HepG2 (cell line): Measurements from ENCODE around the gene SPAG7. TPM values are rescaled to one million over a fixed set of nuclear protein-coding genes. Genes with fewer than 3 reads are reported as not detected.
A peak's percentile ranks its signal among the peaks of the same experiment; 100 is the strongest.

Experiments used
- CEBPG ChIP-seq: IDR thresholded peaks from 2 replicates; pipeline ENCODE4 v1.6.1; 2016
- DBP ChIP-seq: sonication (generic); formaldehyde crosslinking; IDR thresholded peaks from 2 replicates; pipeline ENCODE4 v1.4.0; 2020; ENCODE audit warnings: missing genetic modification reagents; ENCODE audit errors: not compliant biosample characterization
- MYNN ChIP-seq: sonication (generic); formaldehyde crosslinking; IDR thresholded peaks from 2 replicates; pipeline ENCODE4 v1.4.0; 2020; ENCODE audit warnings: mild to moderate bottlenecking, low read depth, missing genetic modification reagents
- PAF1 ChIP-seq: IDR thresholded peaks from 2 replicates; pipeline ENCODE4 v1.6.1; 2016; ENCODE audit warnings: missing genetic modification reagents, missing compliant biosample characterization
- POGK ChIP-seq: sonication (generic); formaldehyde crosslinking; conservative IDR thresholded peaks from 2 replicates; pipeline ENCODE4 v1.8.0; 2022; ENCODE audit warnings: mild to moderate bottlenecking, moderate library complexity, missing genetic modification reagents
- RAD21 ChIP-seq: fragments of 450-650 bp; formaldehyde crosslinking; IDR thresholded peaks from 2 replicates; pipeline ENCODE4 v1.5.0; 2020; ENCODE audit warnings: mild to moderate bottlenecking
- RFXANK ChIP-seq: IDR thresholded peaks from 2 replicates; pipeline ENCODE4 v1.6.1; 2016
- SIX1 ChIP-seq: sonication (generic); formaldehyde crosslinking; IDR thresholded peaks from 2 replicates; pipeline ENCODE4 v1.4.0; 2020; ENCODE audit warnings: missing genetic modification reagents, borderline replicate concordance
- SRSF4 ChIP-seq: fragments of 200-400 bp; formaldehyde crosslinking; IDR thresholded peaks from one replicate; pipeline ENCODE4 v1.6.1; 2018; ENCODE audit warnings: mild to moderate bottlenecking, low read depth, low read length, moderate library complexity; ENCODE audit not compliant: poor library complexity, severe bottlenecking
- TIGD3 ChIP-seq: sonication (generic); formaldehyde crosslinking; IDR thresholded peaks from 2 replicates; pipeline ENCODE4 v1.5.1; 2020; ENCODE audit warnings: mild to moderate bottlenecking, missing genetic modification reagents, borderline replicate concordance
- ZFP1 ChIP-seq: IDR thresholded peaks from 2 replicates; pipeline ENCODE4 v1.6.1; 2016
- ZMYM4 ChIP-seq: sonication (generic); formaldehyde crosslinking; IDR thresholded peaks from 2 replicates; pipeline ENCODE4 v1.8.1; 2023; ENCODE audit warnings: mild to moderate bottlenecking, missing genetic modification reagents
- ZNF230 ChIP-seq: sonication (generic); formaldehyde crosslinking; IDR thresholded peaks from 2 replicates; pipeline ENCODE4 v1.4.0; 2020; ENCODE audit warnings: mild to moderate bottlenecking, missing genetic modification reagents
- ZNF460 ChIP-seq: sonication (generic); formaldehyde crosslinking; IDR thresholded peaks from 2 replicates; pipeline ENCODE4 v1.5.1; 2020; ENCODE audit warnings: missing genetic modification reagents, mild to moderate bottlenecking, borderline replicate concordance
- polyA plus RNA-seq, 8 experiments: library from polyadenylated mRNA; depleted of rRNA in 3 of 8; stranded (reverse) in 7 of 8; unstranded in 1 of 8; fragments of >200 nt; fragmentation: Illumina TruSeq in 4 of 8; extraction: Trizol in 4 of 8; gene quantifications; 2 replicates each; pipeline versions ENCODE4 v1.2.1 to v1.2.3, GENCODE V29; 2011 to 2016; ENCODE audit warnings: low read depth in 4 of 8, missing spikeins in 1 of 8, mixed read lengths in 1 of 8; ENCODE audit not compliant: insufficient read depth in 1 of 8
- total RNA-seq, 5 experiments: library from RNA; depleted of rRNA; stranded (reverse); fragments of >200 nt; fragmentation: Illumina TruSeq; extraction: Trizol; gene quantifications; 2 replicates each; pipeline ENCODE4 v1.2.3, GENCODE V29; 2016; ENCODE audit warnings: low read depth in 1 of 5
- TF ChIP-seq, protein P1 (sequence below): sonication (generic); formaldehyde crosslinking; IDR thresholded peaks from 2 replicates; pipeline ENCODE4 v1.9.0; 2021; ENCODE audit warnings: mild to moderate bottlenecking, missing genetic modification reagents

The SPAG7 gene
- total and polyA plus RNA-seq, 2 of the 13 experiments (the other 11 are each of a cell fraction or from before 2014, with no cell fraction given) = 51.0 to 59.0 TPM

- no peak for TF ChIP-seq TIGD3 (CRISPR knock-in tag)
- no peak for TF ChIP-seq MYNN (CRISPR knock-in tag)
- TF ChIP-seq DBP (CRISPR knock-in tag) = no peak
- TF ChIP-seq SIX1 (CRISPR knock-in tag) = no peak
- no peak for TF ChIP-seq PAF1 (CRISPR knock-in tag)
- no peak for TF ChIP-seq POGK (CRISPR knock-in tag)
- TF ChIP-seq RFXANK (CRISPR knock-in tag) = no peak
- TF ChIP-seq ZNF230 (CRISPR knock-in tag) = no peak
- TF ChIP-seq ZMYM4 = no peak
- TF ChIP-seq SRSF4 = no peak
- TF ChIP-seq CEBPG (CRISPR knock-in tag) = no peak
- TF ChIP-seq, protein P1, sequence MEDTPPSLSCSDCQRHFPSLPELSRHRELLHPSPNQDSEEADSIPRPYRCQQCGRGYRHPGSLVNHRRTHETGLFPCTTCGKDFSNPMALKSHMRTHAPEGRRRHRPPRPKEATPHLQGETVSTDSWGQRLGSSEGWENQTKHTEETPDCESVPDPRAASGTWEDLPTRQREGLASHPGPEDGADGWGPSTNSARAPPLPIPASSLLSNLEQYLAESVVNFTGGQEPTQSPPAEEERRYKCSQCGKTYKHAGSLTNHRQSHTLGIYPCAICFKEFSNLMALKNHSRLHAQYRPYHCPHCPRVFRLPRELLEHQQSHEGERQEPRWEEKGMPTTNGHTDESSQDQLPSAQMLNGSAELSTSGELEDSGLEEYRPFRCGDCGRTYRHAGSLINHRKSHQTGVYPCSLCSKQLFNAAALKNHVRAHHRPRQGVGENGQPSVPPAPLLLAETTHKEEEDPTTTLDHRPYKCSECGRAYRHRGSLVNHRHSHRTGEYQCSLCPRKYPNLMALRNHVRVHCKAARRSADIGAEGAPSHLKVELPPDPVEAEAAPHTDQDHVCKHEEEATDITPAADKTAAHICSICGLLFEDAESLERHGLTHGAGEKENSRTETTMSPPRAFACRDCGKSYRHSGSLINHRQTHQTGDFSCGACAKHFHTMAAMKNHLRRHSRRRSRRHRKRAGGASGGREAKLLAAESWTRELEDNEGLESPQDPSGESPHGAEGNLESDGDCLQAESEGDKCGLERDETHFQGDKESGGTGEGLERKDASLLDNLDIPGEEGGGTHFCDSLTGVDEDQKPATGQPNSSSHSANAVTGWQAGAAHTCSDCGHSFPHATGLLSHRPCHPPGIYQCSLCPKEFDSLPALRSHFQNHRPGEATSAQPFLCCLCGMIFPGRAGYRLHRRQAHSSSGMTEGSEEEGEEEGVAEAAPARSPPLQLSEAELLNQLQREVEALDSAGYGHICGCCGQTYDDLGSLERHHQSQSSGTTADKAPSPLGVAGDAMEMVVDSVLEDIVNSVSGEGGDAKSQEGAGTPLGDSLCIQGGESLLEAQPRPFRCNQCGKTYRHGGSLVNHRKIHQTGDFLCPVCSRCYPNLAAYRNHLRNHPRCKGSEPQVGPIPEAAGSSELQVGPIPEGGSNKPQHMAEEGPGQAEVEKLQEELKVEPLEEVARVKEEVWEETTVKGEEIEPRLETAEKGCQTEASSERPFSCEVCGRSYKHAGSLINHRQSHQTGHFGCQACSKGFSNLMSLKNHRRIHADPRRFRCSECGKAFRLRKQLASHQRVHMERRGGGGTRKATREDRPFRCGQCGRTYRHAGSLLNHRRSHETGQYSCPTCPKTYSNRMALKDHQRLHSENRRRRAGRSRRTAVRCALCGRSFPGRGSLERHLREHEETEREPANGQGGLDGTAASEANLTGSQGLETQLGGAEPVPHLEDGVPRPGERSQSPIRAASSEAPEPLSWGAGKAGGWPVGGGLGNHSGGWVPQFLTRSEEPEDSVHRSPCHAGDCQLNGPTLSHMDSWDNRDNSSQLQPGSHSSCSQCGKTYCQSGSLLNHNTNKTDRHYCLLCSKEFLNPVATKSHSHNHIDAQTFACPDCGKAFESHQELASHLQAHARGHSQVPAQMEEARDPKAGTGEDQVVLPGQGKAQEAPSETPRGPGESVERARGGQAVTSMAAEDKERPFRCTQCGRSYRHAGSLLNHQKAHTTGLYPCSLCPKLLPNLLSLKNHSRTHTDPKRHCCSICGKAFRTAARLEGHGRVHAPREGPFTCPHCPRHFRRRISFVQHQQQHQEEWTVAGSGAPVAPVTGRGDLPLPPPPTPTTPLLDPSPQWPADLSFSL = no peak
- TF ChIP-seq RAD21 (CRISPR knock-in tag) = peak; percentile 23; the same call in 1 of the 2 replicates
- no peak for TF ChIP-seq ZFP1 (CRISPR knock-in tag)
- TF ChIP-seq ZNF460 = no peak
These were observed 29.8 kb upstream of the SPAG7 start, which contains the start of the genes INCA1 and KIF1C (continued) for GRCh38 chr17:4997302-4998026.
